GM18505 (cell line): Measurements from ENCODE around the gene STK4.
"Not testable (repeated sequence)": the region's sequence is repeated elsewhere in the genome, so short reads cannot be mapped to it uniquely, and the experiment has no call there.

Source experiments
- ATAC-seq: cut with Tn5 transposase; IDR thresholded peaks from one replicate; pipeline ENCODE4 v1.9.1; 2021; ENCODE audit not compliant: unreplicated experiment
- POLR2A ChIP-seq: IDR thresholded peaks from 4 replicates; pipeline ENCODE4 v1.6.1; 2011; ENCODE audit warnings: borderline replicate concordance; ENCODE audit not compliant: insufficient read depth, insufficient read length; ENCODE audit errors: extremely low read depth

The STK4 gene

GRCh38 chr20:44981736-44982406 is 15.6 kb downstream of the STK4 start:
- ATAC-seq = no peak
- TF ChIP-seq POLR2A = no peak

GRCh38 chr20:44983093-44983674 is 16.9 kb downstream of the STK4 start:
- ATAC-seq = no peak
- no peak for TF ChIP-seq POLR2A

GRCh38 chr20:44988631-44989171 is 22.4 kb downstream of the STK4 start:
- no peak for ATAC-seq

GRCh38 chr20:44990425-44990824 is 24.1 kb downstream of the STK4 start:
- TF ChIP-seq POLR2A = no peak
- ATAC-seq = no peak

More at GRCh38 chr20:44988631-44989171, 22.4 kb downstream of the STK4 start:
- TF ChIP-seq POLR2A = no peak

- no peak for TF ChIP-seq POLR2A
- ATAC-seq = no peak
These were observed 24.6 kb downstream of the STK4 start for GRCh38 chr20:44990957-44991356.

GRCh38 chr20:44993343-44993742 is 27.0 kb downstream of the STK4 start:
- ATAC-seq = no peak
- TF ChIP-seq POLR2A = no peak

GRCh38 chr20:44997171-44997570 is 30.9 kb downstream of the STK4 start:
- no peak for ATAC-seq
- TF ChIP-seq POLR2A = no peak

GRCh38 chr20:44997668-44998067 is 31.4 kb downstream of the STK4 start:
- TF ChIP-seq POLR2A = no peak
- no peak for ATAC-seq

GRCh38 chr20:45008521-45009049 is 42.3 kb downstream of the STK4 start:
- ATAC-seq = no peak

GRCh38 chr20:45010399-45010828 is 44.1 kb downstream of the STK4 start:
- TF ChIP-seq POLR2A = no peak
- no peak for ATAC-seq

More at GRCh38 chr20:45008521-45009049, 42.3 kb downstream of the STK4 start:
- TF ChIP-seq POLR2A = no peak

- no peak for ATAC-seq
- no peak for TF ChIP-seq POLR2A
These were observed 44.8 kb downstream of the STK4 start for GRCh38 chr20:45011108-45011526.

GRCh38 chr20:45012682-45013302 is 46.5 kb downstream of the STK4 start:
- TF ChIP-seq POLR2A = no peak
- ATAC-seq = no peak

- ATAC-seq = not testable (repeated sequence)
These were observed 47.8 kb downstream of the STK4 start for GRCh38 chr20:45014131-45014530.
